Activated CD4-positive, alpha-beta memory T cell treated with anti-CD3 and anti-CD28 coated beads, Interleukin-2, amount 10 ng/mL, durations not matched to agents 7 days and 5 days (primary cell): ENCODE results near the gene IKZF1. TPM values are rescaled to one million over a fixed set of nuclear protein-coding genes. Genes with fewer than 3 reads are reported as not detected.

Experiments
- CTCF ChIA-PET: fragments of 350-600 bp; sonication (Branson Sonifier 250); formaldehyde crosslinking; loops from one replicate; lab custom pipeline; 2021; ENCODE audit warnings: antibody characterized with exemption, inconsistent platforms; lab: Charles Lee
- POLR2A ChIA-PET: fragments of 350-600 bp; sonication (Branson Sonifier 250); formaldehyde crosslinking; loops from one replicate; lab custom pipeline; 2021; ENCODE audit warnings: antibody characterized with exemption; lab: Charles Lee
- DNase-seq: peaks from one replicate; pipeline ENCODE4 v3.0.0-alpha.2; 2020
- H3K27ac Mint-ChIP-seq: one replicate; pipeline ENCODE4 v1.8.0; 2021; ENCODE audit warnings: mild to moderate bottlenecking, mixed read lengths
- H3K27me3 Mint-ChIP-seq: one replicate; pipeline ENCODE4 v1.8.0; 2021; ENCODE audit warnings: mixed read lengths
- H3K36me3 Mint-ChIP-seq: one replicate; pipeline ENCODE4 v1.8.0; 2021; ENCODE audit warnings: low read depth, mixed read lengths
- H3K4me1 Mint-ChIP-seq: one replicate; pipeline ENCODE4 v1.8.0; 2021; ENCODE audit warnings: mixed read lengths
- H3K4me3 Mint-ChIP-seq: one replicate; pipeline ENCODE4 v1.8.0; 2021; ENCODE audit warnings: mild to moderate bottlenecking, mixed read lengths
- H3K9me3 Mint-ChIP-seq: one replicate; pipeline ENCODE4 v1.8.0; 2021; ENCODE audit warnings: mixed read lengths
- total RNA-seq, 2 experiments: library from RNA; stranded (reverse); gene quantifications; one replicate each; pipeline ENCODE4 v1.2.3, GENCODE V29; 2021

Gene IKZF1
- total RNA-seq, 2 experiments from 2014 or later, result 383 to 404 TPM

- POLR2A ChIA-PET, result interaction anchor here (0.9 to 17.8 kb wide), 12 partner anchors 8 to 158 kb away, joined by 3 to 566 read pairs (median 27); partner anchors contain the start of genes FIGNL1 and IKZF1
- H3K9me3 Mint-ChIP-seq, result no peaks in the 10 kb centered on the region
- peaks cover 98% of the 10 kb centered on the region for H3K4me1 Mint-ChIP-seq
- H3K27me3 Mint-ChIP-seq, result no peaks in the 10 kb centered on the region
- peak overlapping the region; percentile 96 for H3K27ac Mint-ChIP-seq
- CTCF ChIA-PET, result interaction anchor here (0.9 to 12.1 kb wide), 9 partner anchors 9 to 155 kb away, joined by 3 to 177 read pairs (median 7); no protein-coding TSS in a partner anchor
- peak overlapping the region; percentile 53 for H3K4me3 Mint-ChIP-seq
- H3K36me3 Mint-ChIP-seq, result peaks cover 88% of the 10 kb centered on the region
- DNase-seq, result peak; percentile 82
Measured at GRCh38 chr7:50359995-50360925, 55.7 kb downstream of the IKZF1 start.

- CTCF ChIA-PET, result interaction anchor here (0.8 to 12.1 kb wide), 10 partner anchors 10 to 156 kb away, joined by 3 to 177 read pairs (median 4); no protein-coding TSS in a partner anchor
- H3K4me1 Mint-ChIP-seq, result peaks cover 98% of the 10 kb centered on the region
- no peak for DNase-seq
- H3K4me3 Mint-ChIP-seq, result peak overlapping the region; percentile 37
- H3K27me3 Mint-ChIP-seq, result no peaks in the 10 kb centered on the region
- POLR2A ChIA-PET, result interaction anchor here (0.9 to 17.8 kb wide), 9 partner anchors 11 to 155 kb away, joined by 3 to 566 read pairs (median 25); partner anchors contain the start of gene IKZF1
- peak overlapping the region; percentile 96 for H3K27ac Mint-ChIP-seq
- H3K9me3 Mint-ChIP-seq, result no peaks in the 10 kb centered on the region
- peaks cover 90% of the 10 kb centered on the region for H3K36me3 Mint-ChIP-seq
Measured at GRCh38 chr7:50362142-50362541, 57.6 kb downstream of the IKZF1 start.

- peak overlapping the region; percentile 96 for H3K27ac Mint-ChIP-seq
- CTCF ChIA-PET, result interaction anchor here (0.8 to 12.1 kb wide), 5 partner anchors 12 to 157 kb away, joined by 3 to 177 read pairs (median 12); no protein-coding TSS in a partner anchor
- POLR2A ChIA-PET, result interaction anchor here (0.9 to 17.8 kb wide), 8 partner anchors 10 to 155 kb away, joined by 3 to 566 read pairs (median 92); partner anchors contain the start of gene IKZF1
- peak; percentile 78 for DNase-seq
- peak overlapping the region; percentile 37 for H3K4me3 Mint-ChIP-seq
- no peaks in the 10 kb centered on the region for H3K27me3 Mint-ChIP-seq
- peaks cover 98% of the 10 kb centered on the region for H3K4me1 Mint-ChIP-seq
- H3K36me3 Mint-ChIP-seq, result peaks cover 91% of the 10 kb centered on the region
- H3K9me3 Mint-ChIP-seq, result no peaks in the 10 kb centered on the region
Measured at GRCh38 chr7:50362712-50363282, 58.3 kb downstream of the IKZF1 start.

- Mint-ChIP-seq H3K4me3 (peak overlapping the region; percentile 37), H3K27ac (peak overlapping the region; percentile 96), H3K36me3 (peaks cover 91% of the 10 kb centered on the region), H3K27me3 (no peaks in the 10 kb centered on the region), H3K9me3 (no peaks in the 10 kb centered on the region), H3K4me1 (peaks cover 98% of the 10 kb centered on the region)
- DNase-seq, result peak; percentile 58
- CTCF ChIA-PET, result interaction anchor here (0.9 to 12.1 kb wide), 4 partner anchors 24 to 159 kb away, joined by 3 to 177 read pairs (median 57); no protein-coding TSS in a partner anchor
- POLR2A ChIA-PET, result interaction anchor here (1.4 to 17.8 kb wide), 8 partner anchors 9 to 163 kb away, joined by 3 to 566 read pairs (median 92); partner anchors contain the start of gene IKZF1
Measured at GRCh38 chr7:50363327-50364060, 59.0 kb downstream of the IKZF1 start.

GRCh38 chr7:50364645-50365044 is 60.1 kb downstream of the IKZF1 start:
- H3K4me1 Mint-ChIP-seq, result peaks cover 99% of the 10 kb centered on the region
- H3K36me3 Mint-ChIP-seq, result peaks cover 90% of the 10 kb centered on the region
- H3K27ac Mint-ChIP-seq, result peak overlapping the region; percentile 96
- ChIA-PET CTCF (interaction anchor here (1.3 to 12.1 kb wide), 3 partner anchors 51 to 160 kb away, joined by 3 to 177 read pairs (median 95); partner anchors contain the start of gene IKZF1), POLR2A (interaction anchor here (1.2 to 17.8 kb wide), 8 partner anchors 8 to 164 kb away, joined by 3 to 566 read pairs (median 92); partner anchors contain the start of gene IKZF1)
- no peak overlapping the region for H3K4me3 Mint-ChIP-seq
- DNase-seq, result no peak
- no peaks in the 10 kb centered on the region for H3K27me3 Mint-ChIP-seq
- H3K9me3 Mint-ChIP-seq, result no peaks in the 10 kb centered on the region

- H3K27me3 Mint-ChIP-seq, result no peaks in the 10 kb centered on the region
- POLR2A ChIA-PET, result interaction anchor here (1.4 to 17.8 kb wide), 7 partner anchors 16 to 159 kb away, joined by 3 to 566 read pairs (median 158); partner anchors contain the start of gene IKZF1
- H3K4me3 Mint-ChIP-seq, result peak overlapping the region; percentile 64
- H3K36me3 Mint-ChIP-seq, result peaks cover 89% of the 10 kb centered on the region
- peaks cover 97% of the 10 kb centered on the region for H3K4me1 Mint-ChIP-seq
- H3K27ac Mint-ChIP-seq, result peak overlapping the region; percentile 82
- CTCF ChIA-PET, result interaction anchor here (0.9 to 12.1 kb wide), 15 partner anchors 10 to 224 kb away, joined by 3 to 177 read pairs (median 5); no protein-coding TSS in a partner anchor
- no peaks in the 10 kb centered on the region for H3K9me3 Mint-ChIP-seq
- no peak for DNase-seq
Measured at GRCh38 chr7:50366311-50366710, 61.8 kb downstream of the IKZF1 start.

- DNase-seq, result peak; percentile 44
- Mint-ChIP-seq H3K4me3 (peak overlapping the region; percentile 64), H3K9me3 (no peaks in the 10 kb centered on the region), H3K36me3 (peaks cover 89% of the 10 kb centered on the region), H3K4me1 (peaks cover 97% of the 10 kb centered on the region), H3K27me3 (no peaks in the 10 kb centered on the region), H3K27ac (peak overlapping the region; percentile 82)
- ChIA-PET CTCF (interaction anchor here (0.7 to 12.1 kb wide), 22 partner anchors 10 to 228 kb away, joined by 3 to 177 read pairs (median 5); partner anchors contain the start of gene IKZF1), POLR2A (interaction anchor here (0.9 to 17.8 kb wide), 16 partner anchors 8 to 223 kb away, joined by 3 to 566 read pairs (median 12); partner anchors contain the start of gene IKZF1)
Measured at GRCh38 chr7:50367100-50367499, 62.6 kb downstream of the IKZF1 start.

GRCh38 chr7:50367570-50367969 is 63.1 kb downstream of the IKZF1 start:
- peak overlapping the region; percentile 64 for H3K4me3 Mint-ChIP-seq
- peaks cover 89% of the 10 kb centered on the region for H3K36me3 Mint-ChIP-seq
- POLR2A ChIA-PET, result interaction anchor here (0.9 to 17.8 kb wide), 17 partner anchors 8 to 224 kb away, joined by 3 to 566 read pairs (median 6); partner anchors contain the start of gene IKZF1

GRCh38 chr7:50368366-50368765 is 63.9 kb downstream of the IKZF1 start:
- CTCF ChIA-PET, result interaction anchor here (0.6 to 12.1 kb wide), 28 partner anchors 8 to 295 kb away, joined by 3 to 177 read pairs (median 4); partner anchors contain the start of gene IKZF1

More at GRCh38 chr7:50367570-50367969, 63.1 kb downstream of the IKZF1 start:
- DNase-seq, result no peak
- H3K27me3 Mint-ChIP-seq, result no peaks in the 10 kb centered on the region
- H3K27ac Mint-ChIP-seq, result peak overlapping the region; percentile 82
- H3K4me1 Mint-ChIP-seq, result peaks cover 97% of the 10 kb centered on the region
- no peaks in the 10 kb centered on the region for H3K9me3 Mint-ChIP-seq
- CTCF ChIA-PET, result interaction anchor here (0.7 to 12.1 kb wide), 21 partner anchors 9 to 296 kb away, joined by 3 to 177 read pairs (median 5); partner anchors contain the start of gene IKZF1

GRCh38 chr7:50369143-50370026 is 64.9 kb downstream of the IKZF1 start:
- peaks cover 96% of the 10 kb centered on the region for H3K4me1 Mint-ChIP-seq
- ChIA-PET CTCF (interaction anchor here (0.6 to 12.1 kb wide), 30 partner anchors 8 to 294 kb away, joined by 3 to 177 read pairs (median 5); partner anchors contain the start of gene IKZF1), POLR2A (interaction anchor here (0.8 to 17.8 kb wide), 19 partner anchors 9 to 224 kb away, joined by 3 to 566 read pairs (median 8); partner anchors contain the start of gene IKZF1)
- H3K4me3 Mint-ChIP-seq, result no peak overlapping the region
- DNase-seq, result peak; percentile 56
- peaks cover 93% of the 10 kb centered on the region for H3K36me3 Mint-ChIP-seq
- H3K27ac Mint-ChIP-seq, result peak overlapping the region; percentile 82
- H3K27me3 Mint-ChIP-seq, result no peaks in the 10 kb centered on the region
- no peaks in the 10 kb centered on the region for H3K9me3 Mint-ChIP-seq

More at GRCh38 chr7:50368366-50368765, 63.9 kb downstream of the IKZF1 start:
- DNase-seq, result no peak
- no peaks in the 10 kb centered on the region for H3K9me3 Mint-ChIP-seq
- no peaks in the 10 kb centered on the region for H3K27me3 Mint-ChIP-seq
- POLR2A ChIA-PET, result interaction anchor here (0.8 to 17.8 kb wide), 19 partner anchors 9 to 225 kb away, joined by 3 to 566 read pairs (median 5); partner anchors contain the start of gene IKZF1
- H3K4me1 Mint-ChIP-seq, result peaks cover 97% of the 10 kb centered on the region
- H3K27ac Mint-ChIP-seq, result peak overlapping the region; percentile 82
- peak overlapping the region; percentile 64 for H3K4me3 Mint-ChIP-seq
- H3K36me3 Mint-ChIP-seq, result peaks cover 89% of the 10 kb centered on the region
